HG03045 (cell line): ENCODE data around the gene IMMT.
"Not testable (repeated sequence)": the region's sequence is repeated elsewhere in the genome, so short reads cannot be mapped to it uniquely, and the experiment has no call there.

ENCODE experiments used
- ATAC-seq: cut with Tn5 transposase; IDR thresholded peaks from one replicate; pipeline ENCODE4 v1.9.1; 2021; ENCODE audit warnings: mild to moderate bottlenecking, moderate library complexity; ENCODE audit not compliant: unreplicated experiment

Gene IMMT

GRCh38 chr2:86202336-86202692 is 7.1 kb upstream of the IMMT start:
- ATAC-seq = no peak

GRCh38 chr2:86201671-86202335 is 6.5 kb upstream of the IMMT start:
- no peak for ATAC-seq

GRCh38 chr2:86200564-86200963 is 5.3 kb upstream of the IMMT start:
- not testable (repeated sequence) for ATAC-seq

- no peak for ATAC-seq
These were observed 4.5 kb upstream of the IMMT start for GRCh38 chr2:86199834-86200177.

GRCh38 chr2:86195808-86196387 is 636 bp upstream of the IMMT start:
- no peak for ATAC-seq

GRCh38 chr2:86194751-86195054 is 559 bp downstream of the IMMT start:
- no peak for ATAC-seq

GRCh38 chr2:86193901-86194567 is 1.2 kb downstream of the IMMT start:
- no peak for ATAC-seq

GRCh38 chr2:86189782-86190416 is 5.4 kb downstream of the IMMT start:
- ATAC-seq = no peak

GRCh38 chr2:86186431-86186830 is 8.8 kb downstream of the IMMT start:
- ATAC-seq = no peak

- ATAC-seq = no peak
These were observed 9.6 kb downstream of the IMMT start for GRCh38 chr2:86185517-86186212.

GRCh38 chr2:86176597-86176996 is 18.7 kb downstream of the IMMT start:
- ATAC-seq = no peak

- no peak for ATAC-seq
These were observed 19.4 kb downstream of the IMMT start for GRCh38 chr2:86175828-86176227.

GRCh38 chr2:86174445-86174844 is 20.8 kb downstream of the IMMT start:
- no peak for ATAC-seq

GRCh38 chr2:86172610-86173009 is 22.7 kb downstream of the IMMT start:
- ATAC-seq = no peak

GRCh38 chr2:86171295-86171694 is 24.0 kb downstream of the IMMT start:
- no peak for ATAC-seq

- ATAC-seq = no peak
These were observed 24.8 kb downstream of the IMMT start for GRCh38 chr2:86170449-86170848.

GRCh38 chr2:86160156-86160952 is 34.9 kb downstream of the IMMT start:
- ATAC-seq = no peak

- no peak for ATAC-seq
These were observed 37.0 kb downstream of the IMMT start for GRCh38 chr2:86158286-86158685.

GRCh38 chr2:86157009-86157556 is 38.2 kb downstream of the IMMT start:
- ATAC-seq = no peak

GRCh38 chr2:86150502-86150901 is 44.8 kb downstream of the IMMT start:
- ATAC-seq = no peak

- no peak for ATAC-seq
These were observed 47.5 kb downstream of the IMMT start for GRCh38 chr2:86147793-86148192.
